GM18526 (cell line): ENCODE results near the gene NDRG2.

ENCODE experiments used
- POLR2A ChIP-seq: IDR thresholded peaks from 3 replicates; pipeline ENCODE4 v1.6.1; 2011; ENCODE audit not compliant: insufficient read length; ENCODE audit errors: extremely low read depth

NDRG2 gene

GRCh38 chr14:21024585-21025370 lies at the start of gene NDRG2:
TSS of gene NDRG2 (minus strand) at chr14:21025061. CDS start at chr14:21023315, 1,746 bp downstream.
- TF ChIP-seq POLR2A, result no peak

- no peak for TF ChIP-seq POLR2A
These were observed 49.1 kb upstream of the NDRG2 start for GRCh38 chr14:21073921-21074320.

- no peak for TF ChIP-seq POLR2A
These were observed 48.0 kb upstream of the NDRG2 start for GRCh38 chr14:21072781-21073339.

- no peak for TF ChIP-seq POLR2A
These were observed 47.2 kb upstream of the NDRG2 start for GRCh38 chr14:21072031-21072473.

- TF ChIP-seq POLR2A, result no peak
These were observed 46.6 kb upstream of the NDRG2 start for GRCh38 chr14:21071225-21072030.

- TF ChIP-seq POLR2A, result no peak
These were observed 45.9 kb upstream of the NDRG2 start for GRCh38 chr14:21070610-21071224.

GRCh38 chr14:21070083-21070609 lies 45.3 kb upstream of the NDRG2 start, which contains the start of gene ARHGEF40:
TSS of gene ARHGEF40 (plus strand) at chr14:21070304. CDS start at chr14:21070397, 93 bp downstream.
- TF ChIP-seq POLR2A, result no peak

GRCh38 chr14:21069388-21070082 lies 44.7 kb upstream of the NDRG2 start:
- TF ChIP-seq POLR2A, result no peak

- TF ChIP-seq POLR2A, result no peak
These were observed 43.9 kb upstream of the NDRG2 start for GRCh38 chr14:21068521-21069387.

- TF ChIP-seq POLR2A, result no peak
These were observed 42.1 kb upstream of the NDRG2 start for GRCh38 chr14:21066882-21067502.

GRCh38 chr14:21063479-21063878 lies 38.6 kb upstream of the NDRG2 start:
- TF ChIP-seq POLR2A, result no peak

GRCh38 chr14:21061347-21061668 lies 36.4 kb upstream of the NDRG2 start:
- no peak for TF ChIP-seq POLR2A
